NCI-H1105 treated with DMSO at 0.1 percent for 48 hours (cell line): ENCODE measurements around the gene SNTB2.
"Not testable (repeated sequence)": the region's sequence is repeated elsewhere in the genome, so short reads cannot be mapped to it uniquely, and the experiment has no call there.

Experiments used
- DNase-seq: peaks from one replicate; lab custom pipeline; 2025; lab: John Stamatoyannopoulos, UW

The SNTB2 gene

GRCh38 chr16:69291657-69292056 lies 104.7 kb downstream of the SNTB2 start:
- DNase-seq = not testable (repeated sequence)

GRCh38 chr16:69293401-69293800 lies 106.4 kb downstream of the SNTB2 start:
- DNase-seq = no peak

DNA sequence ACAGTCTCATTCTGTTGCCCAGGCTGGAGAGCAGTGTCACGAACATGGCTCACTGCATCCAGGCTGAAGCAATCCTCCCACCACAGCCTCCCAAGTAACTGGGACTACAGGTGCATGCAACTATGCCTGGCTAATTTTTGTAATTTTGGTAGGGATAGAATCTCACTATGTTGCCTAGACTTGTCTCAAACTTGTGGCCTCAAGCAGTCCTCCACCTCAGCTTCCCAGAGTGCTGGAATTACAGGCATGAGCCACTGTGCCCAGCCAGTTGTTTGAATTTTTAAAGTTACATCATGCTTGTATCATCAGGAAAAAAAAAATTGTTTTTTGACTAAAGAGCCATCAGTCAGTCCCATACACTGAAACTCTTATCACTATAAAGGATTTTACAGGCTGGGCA lies 107.1 kb downstream of the SNTB2 start:
- no peak for DNase-seq

DNA sequence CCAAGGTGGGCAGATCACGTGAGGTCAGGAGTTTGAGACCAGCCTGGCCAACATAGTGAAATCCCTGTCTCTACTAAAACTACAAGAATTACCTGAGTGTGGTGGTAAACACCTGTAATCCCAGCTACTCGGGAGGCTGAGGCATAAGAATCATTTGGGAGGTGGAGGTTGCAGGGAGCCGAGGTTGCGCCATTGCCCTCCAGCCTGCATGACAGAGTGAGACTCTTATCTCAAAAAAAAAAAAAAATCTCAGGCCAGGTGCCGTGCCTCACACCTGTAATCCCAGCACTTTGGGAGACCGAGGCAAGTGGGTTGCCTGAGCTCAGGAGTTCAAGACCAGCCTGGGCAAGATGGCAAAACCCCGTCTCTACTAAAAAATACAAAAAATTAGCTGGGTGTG lies 109.8 kb downstream of the SNTB2 start:
- not testable (repeated sequence) for DNase-seq

DNA sequence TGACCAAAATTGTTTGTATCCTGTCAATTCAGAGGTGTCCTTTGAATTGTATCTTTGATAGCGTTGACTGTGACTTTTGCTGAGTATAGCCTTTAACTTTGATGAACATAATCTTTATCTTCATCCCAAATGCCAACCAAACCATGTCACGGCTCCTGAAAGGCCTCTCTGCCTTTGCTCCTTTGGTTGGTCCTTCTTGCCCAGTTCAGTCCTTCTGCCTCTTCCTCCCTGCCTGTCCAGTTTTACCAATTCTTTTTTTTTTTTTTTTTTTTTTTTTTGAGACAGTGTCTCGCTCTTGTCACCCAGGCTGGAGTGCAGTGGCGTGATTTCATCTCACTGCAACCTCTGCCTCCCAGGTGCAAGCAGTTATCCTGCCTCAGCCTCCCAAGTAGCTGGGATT lies 111.3 kb downstream of the SNTB2 start:
- no peak for DNase-seq

- DNase-seq = no peak
Measured at GRCh38 chr16:69301187-69301586, 114.2 kb downstream of the SNTB2 start.

- DNase-seq = no peak
Measured at GRCh38 chr16:69301861-69302260, 114.9 kb downstream of the SNTB2 start.

- no peak for DNase-seq
Measured at GRCh38 chr16:69302301-69302700, 115.3 kb downstream of the SNTB2 start.

- no peak for DNase-seq
Measured at GRCh38 chr16:69306031-69306430, 119.1 kb downstream of the SNTB2 start.

- DNase-seq = no peak
Measured at GRCh38 chr16:69307091-69307490, 120.1 kb downstream of the SNTB2 start.

- DNase-seq = no peak
Measured at GRCh38 chr16:69307856-69308255, 120.9 kb downstream of the SNTB2 start.

DNA sequence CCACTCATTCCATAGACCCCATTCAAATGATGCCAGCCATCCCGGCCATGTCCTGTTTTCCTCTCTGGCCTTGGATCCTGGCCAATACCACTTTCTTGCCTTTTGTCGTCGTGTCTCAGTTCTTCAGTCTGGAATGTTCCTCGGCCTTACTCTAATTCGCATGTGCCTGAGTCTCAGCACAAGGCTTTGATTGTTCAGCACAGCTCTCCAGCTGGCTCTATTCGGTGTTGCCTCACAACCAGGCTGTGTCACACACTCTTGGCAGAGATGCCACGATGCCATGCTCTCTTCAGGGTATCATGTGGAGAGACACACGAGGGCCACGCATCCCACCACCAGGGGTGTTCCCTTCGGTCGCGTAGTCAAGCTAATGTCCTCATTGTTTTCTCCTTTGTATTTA lies 122.4 kb downstream of the SNTB2 start:
- no peak for DNase-seq

- DNase-seq = peak; percentile 81
Measured at GRCh38 chr16:69310653-69311532, 123.9 kb downstream of the SNTB2 start, which contains the start of gene VPS4A. VPS4A (plus strand) TSS chr16:69311350; CDS start chr16:69311512, 162 bp downstream.

DNA sequence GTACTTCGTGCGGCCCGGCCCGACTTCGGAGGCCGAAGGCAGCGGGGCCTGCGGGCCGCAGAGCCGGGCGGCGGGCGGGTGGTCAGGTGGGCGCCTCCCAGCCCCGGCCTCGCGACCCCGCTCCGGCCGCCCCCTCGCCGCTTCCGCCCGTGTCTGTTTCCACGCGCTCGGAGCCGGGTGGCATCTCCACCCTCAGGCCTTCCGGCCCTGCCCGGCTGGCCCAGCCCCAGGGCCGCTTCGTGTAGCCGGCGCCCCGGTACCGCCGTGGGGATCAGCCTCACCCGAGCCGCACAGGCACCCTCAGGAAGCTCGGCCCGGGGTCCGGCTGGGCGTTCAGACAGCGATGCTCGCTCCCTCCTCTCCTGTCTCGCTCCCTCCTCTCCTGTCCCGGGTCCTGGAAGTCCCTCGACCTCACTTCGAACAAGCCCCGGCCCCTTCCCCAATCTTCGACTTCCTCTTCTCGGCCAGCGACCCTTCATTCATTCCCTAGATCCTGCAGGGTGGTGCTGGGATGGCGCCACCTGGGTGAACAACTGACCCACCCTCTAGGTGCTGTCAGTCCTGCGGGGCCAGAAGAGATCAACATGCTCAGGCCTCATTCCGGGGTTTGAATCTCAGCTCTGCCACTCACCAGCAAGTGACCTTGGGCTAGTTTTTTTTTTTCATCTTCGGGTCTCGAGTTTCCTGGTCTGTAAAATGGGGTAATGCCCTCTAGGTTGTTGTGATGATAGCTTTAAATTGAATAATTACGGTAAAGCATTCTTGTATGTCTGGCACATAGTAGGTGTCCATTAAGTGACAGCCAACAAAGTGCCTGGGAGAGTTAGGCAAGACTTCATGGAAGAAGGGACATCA lies 124.8 kb downstream of the SNTB2 start:
- DNase-seq = no peak

GRCh38 chr16:69313469-69313868 lies 126.5 kb downstream of the SNTB2 start:
- DNase-seq = no peak

DNA sequence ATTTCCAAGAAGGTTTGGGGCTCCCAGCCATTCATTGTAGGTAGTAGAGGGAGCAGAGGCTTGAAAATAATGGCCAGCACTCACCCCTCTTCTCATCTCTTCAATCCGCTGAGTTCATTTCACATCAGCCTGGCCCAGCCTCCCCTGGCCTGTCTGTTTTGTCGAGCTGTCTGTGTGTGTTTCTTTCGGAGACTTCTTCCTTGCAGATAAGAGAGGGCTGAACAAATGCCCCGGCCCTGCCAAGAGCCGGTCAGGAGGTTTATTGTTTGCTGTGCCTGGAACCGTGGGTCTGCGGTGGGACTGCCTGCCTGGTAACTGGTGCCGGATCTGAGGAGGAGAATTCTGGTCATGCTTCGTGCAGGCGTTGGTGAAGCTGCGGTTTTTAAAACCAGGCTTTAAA lies 127.6 kb downstream of the SNTB2 start:
- no peak for DNase-seq

GRCh38 chr16:69315486-69316311 lies 128.7 kb downstream of the SNTB2 start:
- DNase-seq = no peak

DNA sequence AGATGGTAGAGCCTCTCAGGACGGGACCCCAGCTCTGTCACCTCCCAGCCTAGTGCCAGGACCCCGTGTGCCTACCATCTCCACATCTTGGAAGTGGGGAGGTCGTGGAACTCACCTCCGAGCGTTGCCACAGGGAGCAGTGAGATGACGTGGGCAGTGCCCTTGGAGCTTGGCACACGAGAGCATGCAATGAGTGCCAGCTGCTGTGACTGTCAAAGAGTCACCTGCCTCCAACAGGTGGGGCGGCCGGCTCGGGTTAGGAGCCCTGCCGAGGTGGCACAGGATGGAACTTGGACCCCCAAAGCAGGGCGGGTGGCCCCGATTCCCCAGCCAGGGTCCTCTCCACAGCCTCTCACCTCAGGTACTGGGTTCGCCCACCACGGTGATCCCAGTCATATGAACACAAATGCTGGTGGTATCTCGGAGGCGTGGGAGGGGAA lies 129.7 kb downstream of the SNTB2 start:
- no peak for DNase-seq

- no peak for DNase-seq
Measured at GRCh38 chr16:69318177-69318910, 131.4 kb downstream of the SNTB2 start.

GRCh38 chr16:69318911-69319289 lies 131.9 kb downstream of the SNTB2 start:
- no peak for DNase-seq

DNA sequence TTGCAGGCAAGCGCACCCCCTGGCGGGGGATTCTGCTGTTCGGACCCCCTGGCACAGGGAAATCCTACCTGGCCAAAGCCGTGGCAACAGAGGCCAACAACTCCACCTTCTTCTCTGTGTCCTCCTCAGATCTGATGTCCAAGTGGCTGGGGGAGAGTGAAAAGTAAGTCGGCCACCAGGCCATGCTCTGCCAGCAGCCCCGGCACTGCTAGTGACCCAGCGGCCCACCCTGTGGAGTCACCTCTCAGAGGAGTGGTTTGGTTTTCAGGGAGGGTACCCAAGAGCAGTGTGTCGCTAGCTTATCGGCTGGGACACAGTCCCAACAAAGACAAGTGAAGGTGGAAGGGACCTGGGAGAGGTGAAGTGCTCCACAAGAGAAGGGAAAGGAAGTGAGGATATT lies 132.4 kb downstream of the SNTB2 start:
- no peak for DNase-seq
